Endothelial cell of umbilical vein (primary cell): ENCODE results near the gene NHERF2. TPM values are rescaled to one million over a fixed set of nuclear protein-coding genes. Genes with fewer than 3 reads are reported as not detected.

Experiments
- BruUV-seq: library from RNA; stranded (reverse); fragments of 400-500 nt; replicated peaks from 2 replicates; lab custom pipeline; 2021; lab: Mats Ljungman, UMichigan
- CTCF ChIA-PET: fragments of 300-600, 350-600 bp; sonication (Branson Sonifier 250); formaldehyde crosslinking; loops from one replicate; lab custom pipeline; 2021; ENCODE audit warnings: antibody characterized with exemption, inconsistent platforms; lab: Charles Lee
- POLR2A ChIA-PET: fragments of 300-600, 350-600 bp; sonication (Branson Sonifier 250); formaldehyde crosslinking; loops from one replicate; lab custom pipeline; 2021; ENCODE audit warnings: antibody characterized with exemption, inconsistent platforms; lab: Charles Lee
- DNase-seq: peaks from one replicate; pipeline ENCODE4 v3.0.0-alpha.2; 2011; ENCODE audit warnings: low read depth, low spot score
- FAIRE-seq: peaks from 2 replicates; lab custom pipeline; 2011; peaks lifted over from hg19 to GRCh38; lab: Jason Lieb, UNC
- H2AFZ ChIP-seq: 2 replicates; pipeline ENCODE4 v1.6.0; 2012; ENCODE audit warnings: low read depth, low read length, control low read depth, inconsistent platforms
- H3K27ac ChIP-seq: 2 replicates; pipeline ENCODE4 v1.5.1; 2011; ENCODE audit warnings: low read depth, mild to moderate bottlenecking, control low read depth, low read length, moderate library complexity; ENCODE audit not compliant: insufficient read depth
- H3K27me3 ChIP-seq, 2 experiments: 2 replicates each; pipeline versions ENCODE4 v1.6.0 to v1.6.1; 2011; ENCODE audit warnings: low read length in 2 of 2, mixed read lengths in 1 of 2; ENCODE audit not compliant: control insufficient read depth in 2 of 2, insufficient read depth in 2 of 2
- H3K36me3 ChIP-seq, 2 experiments: 2 replicates in 1 of 2; 3 replicates in 1 of 2; pipeline ENCODE4 v1.5.1; 2011; ENCODE audit warnings: low read length in 2 of 2, mild to moderate bottlenecking in 1 of 2, moderate library complexity in 1 of 2; ENCODE audit not compliant: control insufficient read depth in 2 of 2, insufficient read depth in 2 of 2; ENCODE audit errors: extremely low read depth in 1 of 2
- H3K4me1 ChIP-seq: 3 replicates; pipeline ENCODE4 v1.5.1; 2011; ENCODE audit warnings: mild to moderate bottlenecking, low read length; ENCODE audit not compliant: control insufficient read depth, insufficient read depth; ENCODE audit errors: extremely low read depth
- H3K4me2 ChIP-seq: 2 replicates; pipeline ENCODE4 v1.6.1; 2011; ENCODE audit warnings: low read length, control low read depth, mixed read lengths; ENCODE audit not compliant: insufficient read depth
- H3K4me3 ChIP-seq, 3 experiments: fragments of 200-600 bp in 1 of 3; sonication (generic), shearing (Covaris generic) in 1 of 3; replicated peaks in 1 of 3; 2 replicates each; pipeline ENCODE4 v1.5.1; 2011 to 2016; ENCODE audit warnings: control low read depth in 3 of 3, low read length in 3 of 3, mild to moderate bottlenecking in 2 of 3, inconsistent platforms in 1 of 3, low read depth in 1 of 3, moderate library complexity in 1 of 3; ENCODE audit not compliant: insufficient read depth in 1 of 3
- H3K79me2 ChIP-seq: 2 replicates; pipeline ENCODE4 v1.6.0; 2012; ENCODE audit warnings: low read length, inconsistent platforms; ENCODE audit not compliant: control insufficient read depth, insufficient read depth
- H3K9ac ChIP-seq: replicated peaks from 2 replicates; pipeline ENCODE3; 2011; ENCODE audit warnings: low read length, control low read depth; ENCODE audit not compliant: insufficient read depth; ENCODE audit errors: extremely low read depth
- H3K9me1 ChIP-seq: replicated peaks from 3 replicates; pipeline ENCODE4 v1.6.0; 2011; ENCODE audit warnings: mild to moderate bottlenecking, low read length; ENCODE audit not compliant: control insufficient read depth, insufficient read depth; ENCODE audit errors: extremely low read depth
- H3K9me3 ChIP-seq: replicated peaks from 2 replicates; pipeline ENCODE4 v1.5.1; 2012; ENCODE audit warnings: low read length, inconsistent platforms; ENCODE audit not compliant: control insufficient read depth, insufficient read depth
- H4K20me1 ChIP-seq: replicated peaks from 2 replicates; pipeline ENCODE3; 2011; ENCODE audit warnings: mild to moderate bottlenecking, low read length; ENCODE audit not compliant: control insufficient read depth, insufficient read depth; ENCODE audit errors: extremely low read depth
- EZH2 ChIP-seq: IDR thresholded peaks from 2 replicates; pipeline ENCODE4 v1.6.1; 2012; ENCODE audit warnings: borderline replicate concordance, low read depth, mild to moderate bottlenecking, moderate library complexity, low read length, inconsistent platforms; ENCODE audit not compliant: severe bottlenecking
- FOS ChIP-seq: IDR thresholded peaks from 2 replicates; pipeline ENCODE4 v1.6.1; 2011; ENCODE audit warnings: mild to moderate bottlenecking, low read length, moderate library complexity, borderline replicate concordance; ENCODE audit not compliant: insufficient read depth
- GATA2 ChIP-seq: IDR thresholded peaks from 2 replicates; pipeline ENCODE4 v1.7.0; 2011; ENCODE audit warnings: low read depth, mild to moderate bottlenecking, moderate library complexity, mixed read lengths, low read length; ENCODE audit not compliant: insufficient read length, insufficient read depth
- JUN ChIP-seq: IDR thresholded peaks from 2 replicates; pipeline ENCODE4 v1.6.1; 2011; ENCODE audit warnings: borderline replicate concordance, low read depth; ENCODE audit not compliant: insufficient read length, insufficient read depth
- MYC ChIP-seq: IDR thresholded peaks from one replicate; pipeline ENCODE4 v1.6.1; 2011; ENCODE audit warnings: mild to moderate bottlenecking, low read depth, low read length
- POLR2A ChIP-seq: IDR thresholded peaks from 2 replicates; pipeline ENCODE4 v1.6.1; 2012; ENCODE audit warnings: low read depth, mild to moderate bottlenecking, control low read depth, low read length
- POLR2AphosphoS5 ChIP-seq: IDR thresholded peaks from 2 replicates; pipeline ENCODE4 v1.6.1; 2012; ENCODE audit warnings: low read depth, mild to moderate bottlenecking, control low read depth, low read length, moderate library complexity; ENCODE audit not compliant: insufficient read depth
- dilution Hi-C: fragments of 300-500 bp; cut with MboI; formaldehyde crosslinking; loops from one replicate; pipeline ENCODE4 v1.15.0; 2019; ENCODE audit warnings: low sequenced_read_pairs; ENCODE audit not compliant: extremely low pct_ligation_motif_present
- intact Hi-C: fragments of 100-400 bp; cut with micrococcal nuclease; formaldehyde crosslinking; loops from one replicate; pipeline ENCODE4 v1.10.0; 2022
- polyA plus RNA-seq, 4 experiments: library from polyadenylated mRNA; depleted of rRNA in 3 of 4; stranded (reverse) in 3 of 4; unstranded in 1 of 4; fragments of >200 nt; gene quantifications; 2 replicates each; pipeline versions ENCODE4 v1.2.1 to v1.2.3, GENCODE V29; 2011 to 2012; ENCODE audit warnings: missing spikeins in 1 of 4
- total RNA-seq: library from RNA; stranded (reverse); gene quantifications from 2 replicates; pipeline ENCODE4 v1.2.3, GENCODE V29; 2021
- TF ChIP-seq, protein P1 (sequence below): IDR thresholded peaks from 2 replicates; pipeline ENCODE4 v1.6.1; 2011; ENCODE audit not compliant: insufficient read depth, insufficient read length
- TF ChIP-seq, protein P2 (sequence below), 2 donors: IDR thresholded peaks; 1 replicate in 1 of 2; 2 replicates in 1 of 2; pipeline ENCODE4 v1.5.1; 2011; ENCODE audit warnings: low read length in 2 of 2, mild to moderate bottlenecking in 2 of 2, moderate library complexity in 2 of 2, control low read depth in 1 of 2, inconsistent platforms in 1 of 2, low read depth in 1 of 2; ENCODE audit not compliant: insufficient read depth in 1 of 2; ENCODE audit errors: extremely low read depth in 1 of 2

The NHERF2 gene
- total and polyA plus RNA-seq, 2 donors (not counting 3 experiments of a cell fraction or from before 2014, with no cell fraction given), result 65.2 to 71.2 TPM

DNA sequence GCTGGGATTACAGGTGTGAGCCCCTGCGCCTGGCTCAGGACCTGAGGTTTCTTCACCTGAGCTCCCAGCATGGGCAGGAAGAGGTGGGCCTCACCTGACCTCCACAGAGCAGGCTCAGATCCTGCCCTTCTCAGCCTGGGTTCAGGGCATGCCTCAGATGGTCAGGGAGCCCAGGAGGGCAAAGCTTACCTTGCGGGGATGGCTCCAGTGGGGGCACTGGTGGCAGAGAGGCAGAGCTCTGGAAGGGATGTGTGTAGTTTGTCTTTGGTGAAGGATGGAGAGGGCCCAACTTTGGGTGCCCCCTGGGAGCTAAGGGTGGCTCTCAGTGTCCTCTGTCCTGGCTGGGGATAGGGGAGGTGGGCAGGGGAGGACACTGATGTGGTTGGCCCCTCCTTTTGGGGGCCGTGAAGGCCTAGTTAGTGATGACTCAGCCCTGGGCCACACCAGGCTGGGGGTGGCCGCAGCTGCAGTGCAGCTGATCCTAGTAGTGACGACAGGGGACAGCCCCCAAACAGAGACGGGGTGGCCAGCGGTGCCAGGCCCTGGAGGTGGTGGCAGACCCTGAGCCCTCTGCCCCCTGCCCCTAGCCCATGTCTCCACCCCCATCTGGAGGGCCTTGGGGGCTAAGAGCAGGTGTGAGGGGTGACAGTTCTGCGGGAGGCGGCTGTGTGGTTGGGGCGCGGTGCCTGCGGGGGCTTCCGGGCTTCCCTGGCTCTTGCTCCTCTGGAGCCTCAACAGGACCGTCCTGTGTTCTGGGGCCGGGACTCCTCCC is 5.8 kb downstream of the NHERF2 start:
- H3K4me2 ChIP-seq, result peak overlapping the region; percentile 9
- dilution Hi-C loops (loop anchor here (25.0 kb wide), 1 partner anchor 130 kb away; the partner anchor contains the start of gene TRAF7), intact Hi-C loops (loop anchor here (1.0 kb wide), 1 partner anchor 15 kb away; the partner anchor contains the start of genes NTHL1 and TSC2)
- H3K27me3 ChIP-seq, result no peaks in the 10 kb centered on the region
- no peak overlapping the region for H2AFZ ChIP-seq
- H3K9me1 ChIP-seq, result no peaks in the 10 kb centered on the region
- CTCF ChIA-PET, result interaction anchor here (0.8 to 3.6 kb wide), 5 partner anchors 9 to 108 kb away, joined by 4 to 21 read pairs (median 12); partner anchors contain the start of genes NTHL1 and TSC2
- no peaks in the 10 kb centered on the region for H3K9me3 ChIP-seq
- peak; percentile 40 for FAIRE-seq
- peaks cover 24% of the 10 kb centered on the region for H3K79me2 ChIP-seq
- POLR2A ChIA-PET, result interaction anchor here (0.6 to 1.2 kb wide), 2 partner anchors 123 to 505 kb away, joined by 4 read pairs; partner anchors contain the start of genes PDPK1 and TRAF7
- H3K4me1 ChIP-seq, result peaks cover 58% of the 10 kb centered on the region
- H3K9ac ChIP-seq, result no peak overlapping the region
- DNase-seq, result no peak
- peak overlapping the region; percentile 77 for H3K27ac ChIP-seq
- H4K20me1 ChIP-seq, result no peaks in the 10 kb centered on the region
- H3K36me3 ChIP-seq, result peaks cover 0 to 4% of the 10 kb centered on the region in 2 experiments
- no TSS peak for BruUV-seq
- H3K4me3 ChIP-seq, result no peak overlapping the region
- TF ChIP-seq GATA2 (no peak), FOS (no peak), JUN (no peak), POLR2A (no peak), MYC (no peak), POLR2AphosphoS5 (no peak), EZH2 (no peak)
- TF ChIP-seq, protein P1, sequence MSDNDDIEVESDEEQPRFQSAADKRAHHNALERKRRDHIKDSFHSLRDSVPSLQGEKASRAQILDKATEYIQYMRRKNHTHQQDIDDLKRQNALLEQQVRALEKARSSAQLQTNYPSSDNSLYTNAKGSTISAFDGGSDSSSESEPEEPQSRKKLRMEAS, result no peak
- TF ChIP-seq, protein P2, sequence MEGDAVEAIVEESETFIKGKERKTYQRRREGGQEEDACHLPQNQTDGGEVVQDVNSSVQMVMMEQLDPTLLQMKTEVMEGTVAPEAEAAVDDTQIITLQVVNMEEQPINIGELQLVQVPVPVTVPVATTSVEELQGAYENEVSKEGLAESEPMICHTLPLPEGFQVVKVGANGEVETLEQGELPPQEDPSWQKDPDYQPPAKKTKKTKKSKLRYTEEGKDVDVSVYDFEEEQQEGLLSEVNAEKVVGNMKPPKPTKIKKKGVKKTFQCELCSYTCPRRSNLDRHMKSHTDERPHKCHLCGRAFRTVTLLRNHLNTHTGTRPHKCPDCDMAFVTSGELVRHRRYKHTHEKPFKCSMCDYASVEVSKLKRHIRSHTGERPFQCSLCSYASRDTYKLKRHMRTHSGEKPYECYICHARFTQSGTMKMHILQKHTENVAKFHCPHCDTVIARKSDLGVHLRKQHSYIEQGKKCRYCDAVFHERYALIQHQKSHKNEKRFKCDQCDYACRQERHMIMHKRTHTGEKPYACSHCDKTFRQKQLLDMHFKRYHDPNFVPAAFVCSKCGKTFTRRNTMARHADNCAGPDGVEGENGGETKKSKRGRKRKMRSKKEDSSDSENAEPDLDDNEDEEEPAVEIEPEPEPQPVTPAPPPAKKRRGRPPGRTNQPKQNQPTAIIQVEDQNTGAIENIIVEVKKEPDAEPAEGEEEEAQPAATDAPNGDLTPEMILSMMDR (IDR thresholded peaks at IDR 0.05; ENCODE audit: extremely low read depth in 1 of 2, insufficient read depth in 1 of 2, low read depth in 1 of 2, low read length in 2 of 2), result no peak
